Fibroblast of pulmonary artery (primary cell): ENCODE measurements around the gene PRTN3.
"Not testable (repeated sequence)": the region's sequence is repeated elsewhere in the genome, so short reads cannot be mapped to it uniquely, and the experiment has no call there.

Source experiments
- DNase-seq: peaks from one replicate; pipeline ENCODE4 v3.0.0-alpha.2; 2010; ENCODE audit warnings: low read depth
- H3K4me3 ChIP-seq: replicated peaks from 2 replicates; pipeline ENCODE4 v1.5.1; 2011; ENCODE audit warnings: low read depth, mild to moderate bottlenecking, control low read depth, low read length, moderate library complexity
- TF ChIP-seq, protein P1 (sequence below): IDR thresholded peaks from 2 replicates; pipeline ENCODE4 v1.5.1; 2011; ENCODE audit warnings: mild to moderate bottlenecking, control low read depth, low read length, inconsistent platforms; ENCODE audit errors: missing control alignments

The PRTN3 gene

DNA sequence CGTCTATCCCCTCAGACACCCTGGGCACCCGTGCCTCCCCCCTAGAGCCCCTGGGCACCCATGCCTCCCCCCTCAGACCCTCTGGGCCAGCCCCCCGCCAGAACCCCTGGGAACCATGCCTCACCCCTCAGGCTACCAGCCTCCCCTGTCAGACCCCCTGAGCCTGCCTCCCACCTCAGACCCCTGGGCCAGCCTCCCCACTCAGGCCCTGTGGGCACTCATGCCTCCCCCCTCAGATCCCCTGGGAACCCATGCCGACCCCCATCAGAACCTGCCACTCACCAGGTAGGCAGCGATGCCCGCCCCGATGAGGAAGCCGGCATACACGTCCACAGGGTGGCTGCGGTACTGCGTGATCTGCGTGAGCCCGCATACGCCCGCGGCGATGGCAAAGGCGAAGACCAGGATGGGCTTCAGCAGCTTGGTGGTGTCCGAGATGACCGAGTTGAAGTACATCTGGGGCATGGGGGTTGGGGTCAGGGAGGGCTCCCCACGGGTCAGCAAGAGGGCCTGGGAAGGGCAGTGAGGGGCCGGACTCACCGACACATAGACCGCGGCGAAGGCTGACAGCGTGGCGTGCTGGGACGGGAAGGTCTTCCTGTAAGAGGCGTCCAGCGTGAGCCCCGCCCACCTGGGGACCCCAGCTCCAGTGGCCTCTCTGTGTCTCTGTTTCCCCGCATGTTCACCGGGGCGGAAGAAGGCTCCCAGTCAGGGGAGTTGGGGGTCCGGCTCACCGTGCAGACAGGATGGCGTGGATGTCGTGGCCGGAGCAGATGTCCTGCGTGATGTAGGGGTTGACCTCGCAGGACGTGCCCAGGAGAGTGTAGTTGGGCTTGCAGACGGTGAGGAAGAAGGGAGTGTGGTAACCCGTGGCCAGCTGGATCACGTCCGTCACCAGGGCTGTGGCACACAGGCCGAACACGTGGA, 26.4 kb upstream of the PRTN3 start:
- no peak for DNase-seq
- TF ChIP-seq, protein P1, sequence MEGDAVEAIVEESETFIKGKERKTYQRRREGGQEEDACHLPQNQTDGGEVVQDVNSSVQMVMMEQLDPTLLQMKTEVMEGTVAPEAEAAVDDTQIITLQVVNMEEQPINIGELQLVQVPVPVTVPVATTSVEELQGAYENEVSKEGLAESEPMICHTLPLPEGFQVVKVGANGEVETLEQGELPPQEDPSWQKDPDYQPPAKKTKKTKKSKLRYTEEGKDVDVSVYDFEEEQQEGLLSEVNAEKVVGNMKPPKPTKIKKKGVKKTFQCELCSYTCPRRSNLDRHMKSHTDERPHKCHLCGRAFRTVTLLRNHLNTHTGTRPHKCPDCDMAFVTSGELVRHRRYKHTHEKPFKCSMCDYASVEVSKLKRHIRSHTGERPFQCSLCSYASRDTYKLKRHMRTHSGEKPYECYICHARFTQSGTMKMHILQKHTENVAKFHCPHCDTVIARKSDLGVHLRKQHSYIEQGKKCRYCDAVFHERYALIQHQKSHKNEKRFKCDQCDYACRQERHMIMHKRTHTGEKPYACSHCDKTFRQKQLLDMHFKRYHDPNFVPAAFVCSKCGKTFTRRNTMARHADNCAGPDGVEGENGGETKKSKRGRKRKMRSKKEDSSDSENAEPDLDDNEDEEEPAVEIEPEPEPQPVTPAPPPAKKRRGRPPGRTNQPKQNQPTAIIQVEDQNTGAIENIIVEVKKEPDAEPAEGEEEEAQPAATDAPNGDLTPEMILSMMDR: no peak
- no peak overlapping the region for H3K4me3 ChIP-seq

GRCh38 chr19:815079-815774, 25.6 kb upstream of the PRTN3 start:
- no peak overlapping the region for H3K4me3 ChIP-seq
- DNase-seq: no peak
- TF ChIP-seq, protein P1: no peak

GRCh38 chr19:815775-816499, 24.9 kb upstream of the PRTN3 start:
- no peak overlapping the region for H3K4me3 ChIP-seq
- TF ChIP-seq, protein P1: no peak
- no peak for DNase-seq

DNA sequence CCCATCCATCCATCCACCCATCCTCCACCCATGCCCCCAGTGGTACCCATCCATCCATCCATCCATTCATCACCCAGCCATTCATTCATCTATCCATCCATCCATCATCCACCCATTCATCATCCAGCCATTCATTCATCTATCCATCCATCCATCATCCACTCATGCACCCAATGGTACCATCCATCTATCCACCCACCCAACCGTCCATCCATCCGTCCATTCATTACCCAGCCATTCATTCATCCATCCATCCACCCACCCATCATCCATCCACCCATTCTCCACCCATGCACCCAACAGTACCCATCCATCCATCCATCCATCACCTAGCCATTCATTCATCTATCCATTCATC, 24.3 kb upstream of the PRTN3 start:
- DNase-seq: no peak
- TF ChIP-seq, protein P1: no peak
- H3K4me3 ChIP-seq: no peak overlapping the region

- not testable (repeated sequence) for H3K4me3 ChIP-seq, DNase-seq
These were observed 20.6 kb upstream of the PRTN3 start for GRCh38 chr19:820212-820611.

DNA sequence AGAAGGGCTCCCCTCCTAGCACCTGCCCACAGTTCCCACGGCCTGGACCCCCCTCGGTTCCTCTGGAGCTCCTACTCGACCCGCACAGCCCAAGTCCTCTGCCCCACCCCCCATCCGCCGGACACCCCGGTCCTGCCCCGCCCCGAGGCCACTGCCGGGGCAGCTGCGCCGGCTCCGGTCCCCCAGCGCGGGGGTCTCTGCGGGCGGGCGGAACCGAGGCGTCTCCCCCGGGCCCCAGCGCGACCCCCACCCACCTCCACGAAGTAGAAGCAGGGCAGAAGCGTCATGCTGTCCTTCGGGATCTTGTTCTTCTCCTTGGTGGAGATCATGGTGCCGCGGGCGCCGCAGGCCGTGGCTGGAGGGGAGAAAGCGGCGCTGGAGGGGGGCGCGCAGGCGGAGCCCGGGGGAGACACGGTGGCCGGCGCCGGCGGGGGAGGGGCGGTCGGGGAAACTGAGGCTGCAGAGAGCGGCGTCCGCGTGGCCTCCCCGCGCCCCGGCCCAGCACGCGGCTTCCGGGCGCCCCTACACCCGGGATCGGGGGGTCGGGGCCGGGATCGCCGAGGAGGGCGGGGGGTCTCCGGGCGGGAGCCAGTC, 19.5 kb upstream of the PRTN3 start:
- H3K4me3 ChIP-seq: peak overlapping the region; percentile 24
- TF ChIP-seq, protein P1: no peak
- DNase-seq: no peak
